ENCODE results near the gene CLCN3. TPM values are rescaled to one million over a fixed set of nuclear protein-coding genes. Genes with fewer than 3 reads are reported as not detected.
"Not testable (repeated sequence)": the region's sequence is repeated elsewhere in the genome, so short reads cannot be mapped to it uniquely, and the experiment has no call there.

CLCN3 gene
- total RNA-seq, result 45.0 and 96.9 TPM in 2 replicates

DNA sequence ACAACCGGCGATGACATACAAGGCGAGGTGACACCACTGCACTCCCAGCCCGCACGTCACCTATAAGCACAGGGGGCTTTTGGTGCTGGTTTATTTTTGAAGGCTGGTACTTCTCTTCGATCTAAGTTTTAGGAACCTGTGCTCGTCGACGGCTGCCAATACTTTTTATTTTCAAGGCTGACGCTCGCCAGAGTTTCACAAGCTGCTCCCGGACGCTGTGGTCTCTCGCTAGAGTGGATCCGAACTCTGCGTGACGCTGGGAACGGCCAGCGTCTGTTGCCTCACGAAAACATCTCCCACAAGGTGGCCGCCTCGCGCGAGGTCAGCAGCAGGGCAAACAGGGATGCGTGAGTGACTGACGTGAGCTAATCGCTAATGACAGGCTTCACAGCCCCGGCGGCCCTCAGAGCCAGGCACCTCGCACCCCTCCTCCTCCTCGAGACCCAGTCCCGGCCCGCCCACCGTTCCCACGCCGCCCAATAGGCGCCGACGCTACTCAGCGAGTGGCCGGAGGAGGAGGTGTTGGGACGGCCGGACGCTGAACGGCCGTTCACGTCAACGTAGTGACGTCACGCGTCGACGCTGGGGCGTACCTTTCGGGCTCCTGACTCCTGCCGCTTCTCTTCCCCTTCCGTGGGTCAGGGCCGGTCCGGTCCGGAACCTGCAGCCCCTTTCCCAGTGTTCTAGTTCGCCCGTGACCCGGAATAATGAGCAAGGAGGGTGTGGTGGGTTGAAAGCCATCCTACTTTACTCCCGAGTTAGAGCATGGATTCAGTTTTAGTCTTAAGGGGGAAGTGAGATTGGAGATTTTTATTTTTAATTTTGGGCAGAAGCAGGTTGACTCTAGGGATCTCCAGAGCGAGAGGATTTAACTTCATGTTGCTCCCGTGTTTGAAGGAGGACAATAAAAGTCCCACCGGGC is at the start of gene CLCN3:
TSS of gene CLCN3 (plus strand) at position 621 of the 922 bp plus-strand sequence. CDS start 15,351 bp downstream, outside the sequence.
- DNase-seq (ENCODE audit: low read depth) (peak; percentile 90), FAIRE-seq (peak; percentile 64)
- TF ChIP-seq CTCF (IDR thresholded peaks at IDR 0.05; ENCODE audit: insufficient read depth, low read length, severe bottlenecking), result no peak
- peak within 1 kb of the TSS; percentile 73 for H3K4me3 ChIP-seq (ENCODE audit: low read depth, low read length)
- no peaks in the 10 kb centered on the region for H3K36me3 ChIP-seq (ENCODE audit: control insufficient read depth, insufficient read depth, low read length)
- H3K27me3 ChIP-seq (ENCODE audit: control insufficient read depth, insufficient read depth, low read length), result no peaks in the 10 kb centered on the region

- not testable (repeated sequence) for H3K27me3 ChIP-seq (ENCODE audit: control insufficient read depth, insufficient read depth, low read length); DNase-seq (ENCODE audit: low read depth); FAIRE-seq; H3K36me3 ChIP-seq (ENCODE audit: control insufficient read depth, insufficient read depth, low read length); H3K4me3 ChIP-seq (ENCODE audit: low read depth, low read length)
Measured at GRCh38 chr4:169571012-169571411, 49.4 kb upstream of the CLCN3 start.

DNA sequence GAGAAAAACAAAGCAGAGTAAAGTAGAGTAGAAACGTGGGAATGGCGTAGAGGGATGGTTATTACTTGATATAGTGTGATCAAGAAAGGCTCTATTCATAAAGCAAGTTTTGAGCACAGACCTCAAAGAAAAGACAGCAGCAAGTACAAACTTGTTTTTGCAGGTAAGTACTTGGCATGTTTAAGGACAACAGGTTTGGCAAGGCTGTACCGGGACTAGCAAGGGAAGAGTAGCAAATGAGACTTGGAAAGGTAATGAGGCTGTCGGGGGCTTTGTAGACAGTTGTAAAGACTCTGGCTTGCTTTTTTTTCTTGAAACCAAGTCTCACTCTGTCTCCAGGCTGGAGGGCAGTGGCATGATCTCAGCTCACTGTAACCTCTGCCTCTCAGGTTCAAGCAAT is 48.9 kb upstream of the CLCN3 start:
- FAIRE-seq (peak; percentile 64), DNase-seq (ENCODE audit: low read depth) (peak; percentile 95)
- Histone ChIP-seq H3K36me3 (ENCODE audit: control insufficient read depth, insufficient read depth, low read length) (peaks cover 2% of the 10 kb centered on the region), H3K4me3 (ENCODE audit: low read depth, low read length) (no peak overlapping the region), H3K27me3 (ENCODE audit: control insufficient read depth, insufficient read depth, low read length) (no peaks in the 10 kb centered on the region)
- TF ChIP-seq CTCF (IDR thresholded peaks at IDR 0.05; ENCODE audit: insufficient read depth, low read length, severe bottlenecking), result no peak

- H3K36me3 ChIP-seq (ENCODE audit: control insufficient read depth, insufficient read depth, low read length), result peaks cover 2% of the 10 kb centered on the region
- no peak for TF ChIP-seq CTCF (IDR thresholded peaks at IDR 0.05; ENCODE audit: insufficient read depth, low read length, severe bottlenecking)
- H3K27me3 ChIP-seq (ENCODE audit: control insufficient read depth, insufficient read depth, low read length), result no peaks in the 10 kb centered on the region
- DNase-seq (ENCODE audit: low read depth) (no peak), FAIRE-seq (no peak)
- H3K4me3 ChIP-seq (ENCODE audit: low read depth, low read length), result no peak overlapping the region
Measured at GRCh38 chr4:169573889-169574288, 46.5 kb upstream of the CLCN3 start.

DNA sequence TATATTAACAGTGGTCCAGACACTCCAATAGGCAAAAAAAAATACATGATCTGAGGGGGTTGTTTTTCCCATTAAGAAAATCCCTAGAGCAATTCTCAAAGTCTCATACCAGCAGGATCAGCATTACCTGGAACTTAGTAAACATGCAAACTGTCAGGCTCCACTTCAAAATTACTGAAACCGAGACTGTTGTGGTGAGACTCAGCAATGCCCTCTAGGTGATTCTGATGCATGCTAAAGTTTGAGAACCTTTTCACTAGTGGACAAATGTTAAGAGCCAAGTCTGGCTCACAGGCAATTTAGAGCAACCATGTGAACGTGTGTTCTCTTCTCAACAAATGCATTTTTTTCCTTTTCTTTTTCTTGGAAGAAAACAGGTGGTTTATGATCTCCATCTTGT is 38.2 kb upstream of the CLCN3 start:
- FAIRE-seq (no peak), DNase-seq (ENCODE audit: low read depth) (no peak)
- TF ChIP-seq CTCF (IDR thresholded peaks at IDR 0.05; ENCODE audit: insufficient read depth, low read length, severe bottlenecking), result no peak
- no peaks in the 10 kb centered on the region for H3K27me3 ChIP-seq (ENCODE audit: control insufficient read depth, insufficient read depth, low read length)
- H3K36me3 ChIP-seq (ENCODE audit: control insufficient read depth, insufficient read depth, low read length), result peaks cover 3% of the 10 kb centered on the region
- no peak overlapping the region for H3K4me3 ChIP-seq (ENCODE audit: low read depth, low read length)

- Histone ChIP-seq H3K4me3 (ENCODE audit: low read depth, low read length) (no peak overlapping the region), H3K27me3 (ENCODE audit: control insufficient read depth, insufficient read depth, low read length) (no peaks in the 10 kb centered on the region), H3K36me3 (ENCODE audit: control insufficient read depth, insufficient read depth, low read length) (peaks cover 3% of the 10 kb centered on the region)
- FAIRE-seq (no peak), DNase-seq (ENCODE audit: low read depth) (no peak)
- no peak for TF ChIP-seq CTCF (IDR thresholded peaks at IDR 0.05; ENCODE audit: insufficient read depth, low read length, severe bottlenecking)
Measured at GRCh38 chr4:169582706-169583105, 37.7 kb upstream of the CLCN3 start.
